SIG-M5 (cell line): ENCODE measurements around the gene GLDN.
"Not testable (repeated sequence)": the region's sequence is repeated elsewhere in the genome, so short reads cannot be mapped to it uniquely, and the experiment has no call there.

ENCODE experiments used
- DNase-seq: peaks from one replicate; lab custom pipeline; 2025; lab: John Stamatoyannopoulos, UW

GLDN gene

DNA sequence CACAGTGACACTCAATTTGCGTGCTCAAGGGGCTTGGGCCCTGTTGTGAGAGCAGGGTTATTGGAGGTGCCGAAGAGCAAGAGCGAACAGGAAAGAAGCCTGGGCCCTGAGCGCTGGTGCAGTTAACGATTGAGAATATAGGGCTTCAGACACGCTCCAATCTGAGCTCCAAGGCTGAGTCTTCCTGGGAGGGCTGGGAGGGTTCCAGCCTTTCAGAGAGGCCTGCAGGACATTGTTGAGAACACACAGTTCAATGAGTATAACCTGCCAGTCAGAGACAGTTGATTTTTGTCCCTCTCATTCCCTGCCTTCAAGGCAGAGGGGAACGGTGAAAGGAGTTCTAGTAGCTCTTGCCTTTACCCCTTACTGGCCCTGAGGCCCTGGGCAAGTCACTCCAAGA lies 47.3 kb downstream of the GLDN start:
- no peak for DNase-seq

DNA sequence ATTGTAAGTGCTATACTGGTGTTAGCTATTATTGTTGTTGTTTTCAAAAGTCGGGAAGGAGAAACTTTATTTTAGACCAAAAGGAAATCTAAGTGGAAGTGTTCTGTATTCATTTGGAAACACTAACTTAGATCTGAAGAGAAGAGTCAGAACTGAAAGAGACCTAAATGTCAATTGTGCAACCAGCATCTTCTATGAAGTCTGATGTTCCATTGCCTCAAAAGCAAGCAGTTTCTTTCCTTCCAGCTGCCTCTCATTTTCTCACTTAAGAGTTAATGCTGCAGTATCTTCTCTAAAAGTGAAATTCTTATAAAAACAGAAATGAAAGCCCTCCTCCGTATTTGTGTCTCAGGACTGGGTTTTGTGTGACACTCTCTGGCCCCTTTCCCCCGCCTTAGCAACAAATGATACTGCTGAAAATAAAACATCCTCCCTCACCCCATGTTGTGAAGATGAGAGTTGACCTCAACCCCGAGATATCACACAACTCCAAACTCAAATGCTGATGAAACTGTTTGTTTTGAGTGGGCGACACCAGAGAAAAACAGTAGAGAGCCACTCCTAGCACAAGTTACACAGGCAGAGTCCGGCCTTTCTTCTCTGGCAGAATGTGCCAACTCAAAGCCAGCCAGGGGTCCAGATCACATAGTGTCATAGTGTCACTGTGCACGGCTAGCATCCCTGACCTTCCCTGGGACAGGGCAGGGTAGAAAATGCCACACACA lies 48.9 kb downstream of the GLDN start:
- DNase-seq, result no peak

DNA sequence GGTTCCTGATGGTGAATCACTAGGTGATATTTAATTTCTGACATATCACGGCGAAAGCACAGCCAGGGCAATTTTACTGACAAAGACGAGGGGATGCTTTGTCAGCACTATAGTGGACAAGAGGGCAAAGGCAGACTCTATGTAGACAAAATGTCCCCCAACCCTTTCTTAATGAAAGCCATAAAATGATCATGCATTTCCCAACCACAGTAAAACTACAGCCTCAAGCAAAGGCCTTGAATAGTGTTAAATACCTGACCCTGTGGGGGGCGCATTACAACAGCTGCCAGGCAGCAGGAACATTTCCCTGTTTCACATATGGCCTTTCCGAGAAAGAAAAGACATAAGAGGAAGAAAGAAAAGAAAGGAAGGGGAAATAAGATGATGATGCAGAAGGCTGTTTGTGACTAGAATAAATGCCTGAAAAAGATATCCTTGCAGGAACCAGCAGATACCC lies 49.5 kb downstream of the GLDN start:
- no peak for DNase-seq

DNA sequence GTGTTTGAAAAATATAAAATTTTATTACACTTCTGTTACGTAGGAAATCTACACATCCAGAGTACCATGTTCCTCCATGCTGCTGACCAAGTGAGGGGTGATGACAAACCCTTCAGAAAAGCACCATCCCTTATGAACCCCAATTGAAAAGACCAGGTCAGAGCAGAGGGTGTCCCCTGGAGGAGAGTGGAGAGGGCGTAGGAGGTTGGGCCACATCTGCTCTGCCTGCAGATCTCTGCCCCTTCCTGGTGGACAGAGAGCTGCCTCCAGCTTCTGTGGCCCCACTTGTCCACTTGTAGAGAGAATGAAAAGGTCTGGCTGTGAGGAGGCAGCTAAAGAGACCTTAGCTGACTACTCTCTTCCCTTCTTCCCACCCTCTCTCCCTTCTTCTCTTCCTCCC lies 55.5 kb downstream of the GLDN start:
- DNase-seq, result no peak

- DNase-seq, result no peak
Measured at GRCh38 chr15:51398626-51399025, 57.2 kb downstream of the GLDN start.

DNA sequence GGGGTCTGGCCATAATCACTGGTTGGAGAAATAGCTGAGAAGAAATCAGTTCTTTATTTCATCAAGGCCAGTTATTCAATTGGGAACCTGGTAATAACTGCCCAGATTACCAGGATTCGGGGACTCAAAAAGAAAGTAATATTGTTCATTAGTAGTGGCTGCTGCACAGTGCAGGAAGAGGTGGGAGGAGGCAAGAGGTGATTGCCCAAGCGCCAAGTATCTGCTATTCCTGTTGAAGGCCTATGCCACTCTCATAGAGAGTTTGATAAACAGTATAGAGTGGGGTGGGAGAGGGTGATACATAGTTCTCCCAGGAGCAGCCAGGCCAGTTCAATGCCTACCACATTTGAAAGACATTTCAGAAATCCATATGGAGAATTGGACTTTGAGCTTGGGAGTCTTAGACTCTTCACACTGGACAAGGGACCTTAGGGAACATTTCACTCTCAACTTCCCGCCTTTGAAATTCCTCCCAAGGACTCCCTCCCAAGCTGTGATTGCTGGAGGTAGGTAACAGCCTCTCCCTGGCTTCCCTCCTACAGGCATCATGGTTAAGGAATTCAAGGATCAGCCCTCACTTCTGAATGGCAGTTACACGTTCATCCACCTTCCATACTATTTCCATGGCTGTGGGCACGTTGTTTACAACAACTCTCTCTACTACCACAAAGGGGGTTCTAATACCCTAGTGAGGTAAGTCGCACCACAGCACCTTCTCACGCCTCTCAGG lies 59.8 kb downstream of the GLDN start:
- no peak for DNase-seq

DNA sequence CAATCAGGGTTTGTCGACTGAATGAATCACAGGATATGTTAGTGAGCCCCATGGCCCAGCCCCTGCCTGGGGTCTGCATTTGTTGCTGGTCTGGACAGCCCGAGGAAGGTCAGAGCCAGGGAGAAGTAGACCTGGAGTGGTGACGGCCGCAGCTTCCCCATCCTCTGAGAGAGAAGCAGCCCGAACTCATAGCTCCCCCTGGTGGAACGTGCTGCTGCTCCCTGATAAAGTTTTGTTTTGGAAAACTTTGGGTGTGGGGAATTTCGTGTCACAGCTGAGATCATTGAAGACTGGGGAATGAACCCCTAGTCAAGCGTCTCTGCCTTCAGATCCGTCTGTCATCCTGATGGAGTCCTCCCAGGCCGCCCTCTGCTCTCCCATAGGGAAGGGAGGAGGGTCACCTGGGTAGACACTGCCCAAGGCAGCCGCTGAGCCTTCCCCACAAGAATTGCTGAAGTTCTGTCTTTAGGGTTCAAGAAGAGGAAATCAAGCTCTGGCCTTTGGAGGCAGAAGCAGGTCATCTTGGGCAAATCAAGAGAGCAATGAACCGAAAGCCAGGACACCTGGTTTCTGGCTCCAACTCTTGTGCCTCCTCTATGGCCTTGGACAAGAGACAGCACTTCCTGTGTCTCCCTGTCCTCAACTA lies 60.5 kb downstream of the GLDN start:
- DNase-seq, result no peak

DNA sequence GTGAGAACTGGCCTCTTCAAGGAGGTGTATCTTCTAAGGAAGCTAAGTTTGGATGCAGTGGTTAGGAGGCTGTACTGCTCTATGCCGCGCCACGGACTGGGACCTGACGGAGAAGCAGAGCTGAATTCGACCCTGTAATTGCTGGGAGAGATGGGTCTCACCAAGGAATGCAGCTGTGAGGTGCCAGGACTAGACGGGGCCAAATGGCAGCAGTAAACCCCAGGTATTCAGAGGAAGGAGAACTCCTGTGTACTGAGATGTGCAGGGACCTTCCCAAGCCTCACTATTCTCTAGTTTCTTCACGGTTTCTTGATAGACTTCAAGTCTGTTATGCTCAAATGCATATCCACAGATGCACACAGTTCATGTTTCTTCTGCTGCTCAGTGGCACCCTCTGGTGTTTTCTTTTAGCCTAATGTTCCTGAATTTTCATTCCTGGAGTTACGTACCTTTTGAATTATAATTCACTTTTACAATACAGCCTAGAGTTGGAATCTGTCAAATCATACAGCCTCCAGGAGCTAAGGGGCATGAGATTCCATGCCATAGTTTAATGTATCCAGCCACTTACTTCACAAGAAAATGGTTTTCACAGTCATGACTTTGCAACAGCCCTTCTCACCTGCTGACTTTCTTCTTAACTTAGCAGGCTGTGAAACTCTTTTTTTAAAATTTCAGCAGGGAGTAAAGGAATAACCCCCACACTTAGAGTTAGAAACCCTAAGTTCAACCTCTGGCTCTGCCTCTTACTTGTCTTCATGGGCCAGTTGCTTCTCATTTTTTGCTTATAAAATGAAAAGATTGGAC lies 61.8 kb downstream of the GLDN start:
- DNase-seq, result no peak

DNA sequence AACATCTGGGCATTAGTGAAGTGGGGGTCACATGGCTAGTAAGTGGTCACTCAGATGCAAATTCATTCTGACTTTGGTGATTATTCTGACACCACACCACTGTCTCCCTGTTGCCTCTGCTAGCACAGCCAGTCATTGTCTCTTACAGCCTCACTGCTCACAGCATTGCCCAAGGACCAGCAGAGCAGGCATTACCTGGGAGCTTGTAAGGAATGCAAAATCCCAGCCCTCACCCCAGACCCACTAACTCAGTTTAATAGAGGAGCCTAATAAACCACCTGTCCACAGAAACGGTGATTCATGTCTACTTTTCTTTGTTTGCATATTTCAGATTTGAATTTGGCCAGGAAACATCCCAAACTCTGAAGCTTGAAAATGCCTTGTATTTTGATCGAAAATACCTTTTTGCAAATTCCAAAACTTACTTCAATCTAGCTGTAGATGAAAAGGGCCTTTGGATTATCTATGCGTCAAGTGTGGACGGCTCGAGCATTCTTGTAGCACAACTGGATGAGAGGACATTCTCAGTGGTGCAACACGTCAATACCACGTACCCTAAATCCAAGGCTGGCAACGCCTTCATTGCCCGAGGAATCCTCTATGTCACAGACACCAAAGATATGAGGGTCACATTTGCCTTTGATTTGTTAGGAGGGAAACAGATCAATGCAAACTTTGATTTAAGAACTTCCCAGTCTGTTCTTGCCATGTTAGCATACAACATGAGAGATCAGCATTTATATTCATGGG lies 62.7 kb downstream of the GLDN start:
- DNase-seq, result no peak

DNA sequence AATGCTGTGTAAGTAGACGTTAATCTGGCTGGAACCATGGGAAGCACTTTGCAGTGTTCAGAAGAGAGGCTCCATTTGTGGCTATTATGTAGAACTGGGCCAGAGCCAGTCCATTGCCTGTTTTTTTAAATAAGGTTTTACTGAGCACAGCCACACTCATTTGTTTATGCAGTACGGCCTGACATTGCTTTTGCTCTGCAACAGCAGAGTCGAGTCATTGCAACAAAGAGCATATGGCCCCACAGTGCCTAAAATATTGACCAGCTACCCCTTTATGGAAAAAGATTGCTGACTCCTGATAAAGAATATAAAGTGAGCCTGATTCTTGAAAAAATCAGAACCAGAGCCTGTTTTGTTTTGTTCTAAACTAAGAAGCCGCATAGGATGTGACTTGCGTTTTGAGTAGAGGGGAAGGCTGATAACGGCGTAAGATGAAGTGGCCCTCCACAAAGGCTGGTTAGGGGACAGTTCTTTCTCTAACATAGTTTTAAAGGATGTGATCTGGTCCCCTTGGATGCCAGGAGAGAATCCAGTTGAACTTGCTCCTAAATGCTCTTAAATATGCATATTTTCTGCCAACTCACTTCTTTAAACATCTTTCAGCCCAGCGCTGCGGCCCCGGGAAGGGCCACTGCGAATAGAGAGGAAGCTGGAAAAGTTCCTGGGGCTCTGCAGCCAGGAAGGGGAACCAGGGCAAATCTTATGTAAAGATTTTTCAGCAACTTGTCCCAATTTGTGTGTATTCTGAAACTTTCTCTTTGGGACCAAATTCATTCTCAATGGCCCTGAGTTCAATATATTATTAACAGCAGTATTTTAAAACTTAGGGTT lies 64.5 kb downstream of the GLDN start:
- no peak for DNase-seq

GRCh38 chr15:51414256-51414860 lies 72.9 kb downstream of the GLDN start:
- DNase-seq, result no peak

DNA sequence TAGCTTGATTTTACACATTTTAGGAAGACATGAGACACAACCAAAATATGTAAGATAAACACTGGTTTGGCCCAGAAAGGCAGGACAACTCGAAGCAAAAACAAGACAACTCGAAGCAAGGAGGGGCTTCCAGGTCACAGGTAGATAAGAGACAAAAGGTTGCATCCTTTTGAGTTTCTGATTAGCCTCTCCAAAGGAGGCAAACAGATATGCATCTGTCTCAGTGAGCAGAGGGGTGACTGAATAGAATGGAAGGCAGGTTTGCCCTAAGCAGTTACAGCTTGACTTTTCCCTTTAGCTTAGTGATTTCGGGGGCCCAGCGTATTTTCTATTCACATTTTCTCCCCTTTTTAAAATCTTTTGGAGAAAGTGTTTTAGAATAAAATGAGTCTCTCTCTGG lies 74.7 kb downstream of the GLDN start:
- no peak for DNase-seq

- DNase-seq, result not testable (repeated sequence)
Measured at GRCh38 chr15:51423040-51423439, 81.6 kb downstream of the GLDN start.

- no peak for DNase-seq
Measured at GRCh38 chr15:51424780-51425179, 83.3 kb downstream of the GLDN start.

- no peak for DNase-seq
Measured at GRCh38 chr15:51425517-51426040, 84.1 kb downstream of the GLDN start.

- no peak for DNase-seq
Measured at GRCh38 chr15:51438526-51438925, 97.1 kb downstream of the GLDN start.

GRCh38 chr15:51443282-51443914 lies 101.9 kb downstream of the GLDN start:
- no peak for DNase-seq

GRCh38 chr15:51444112-51444511 lies 102.7 kb downstream of the GLDN start:
- no peak for DNase-seq

DNA sequence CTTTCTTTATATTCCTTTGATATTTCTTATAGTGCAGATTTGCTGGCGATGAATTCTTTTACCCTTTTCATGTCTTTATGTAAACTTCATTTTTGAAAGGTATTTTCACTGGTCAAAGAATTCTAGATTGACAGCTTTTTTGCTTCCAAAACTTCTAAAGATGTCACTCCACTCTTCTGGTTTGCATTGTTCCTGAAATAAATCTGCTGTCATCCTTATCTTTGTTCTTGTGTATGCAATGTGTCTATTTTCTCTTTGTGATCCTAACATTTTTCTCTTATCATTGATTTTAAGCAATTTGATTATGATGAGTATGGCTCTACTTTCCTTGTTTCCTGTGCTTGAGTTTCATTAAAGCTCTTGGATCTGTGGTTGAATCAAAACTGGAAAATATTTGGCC lies 103.4 kb downstream of the GLDN start:
- no peak for DNase-seq
